Osteoblast (primary cell): ENCODE measurements around the gene KRTAP4-11. TPM values are rescaled to one million over a fixed set of nuclear protein-coding genes. Genes with fewer than 3 reads are reported as not detected.
A peak's percentile ranks its signal among the peaks of the same experiment; 100 is the strongest.

Experiments
- DNase-seq: peaks from one replicate; pipeline ENCODE4 v3.0.0; 2011; ENCODE audit warnings: low spot score, mixed read lengths; ENCODE audit not compliant: insufficient read length; ENCODE audit errors: missing footprints
- H2AFZ ChIP-seq: 2 replicates; pipeline ENCODE4 v1.6.0; 2011; ENCODE audit warnings: mild to moderate bottlenecking, low read length
- H3K27ac ChIP-seq: 2 replicates; pipeline ENCODE4 v1.5.1; 2011; ENCODE audit warnings: mild to moderate bottlenecking, low read depth, low read length, moderate library complexity
- H3K27me3 ChIP-seq: 2 replicates; pipeline ENCODE4 v1.6.0; 2012; ENCODE audit warnings: mild to moderate bottlenecking, control low read depth, inconsistent platforms, low read length, moderate library complexity; ENCODE audit not compliant: insufficient read depth
- H3K36me3 ChIP-seq: 2 replicates; pipeline ENCODE4 v1.5.1; 2011; ENCODE audit warnings: mild to moderate bottlenecking, low read length, control low read depth, moderate library complexity; ENCODE audit not compliant: insufficient read depth
- H3K4me1 ChIP-seq: 2 replicates; pipeline ENCODE4 v1.5.1; 2011; ENCODE audit warnings: mild to moderate bottlenecking, low read length, control low read depth, moderate library complexity; ENCODE audit not compliant: insufficient read depth
- H3K4me2 ChIP-seq: 2 replicates; pipeline ENCODE4 v1.6.0; 2011; ENCODE audit warnings: mild to moderate bottlenecking, low read length; ENCODE audit not compliant: insufficient read depth
- H3K4me3 ChIP-seq: fragments of 200-600 bp; sonication (generic); 3 replicates; pipeline ENCODE4 v1.5.1; 2012; ENCODE audit warnings: mild to moderate bottlenecking, low read length, inconsistent platforms; ENCODE audit not compliant: insufficient read depth
- H3K79me2 ChIP-seq: 2 replicates; pipeline ENCODE4 v1.6.0; 2012; ENCODE audit warnings: mild to moderate bottlenecking, low read length, control low read depth, inconsistent platforms; ENCODE audit not compliant: insufficient read depth
- H3K9me3 ChIP-seq: 2 replicates; pipeline ENCODE4 v1.5.1; 2011; ENCODE audit warnings: low read depth, low read length, control low read depth
- H4K20me1 ChIP-seq: 2 replicates; pipeline ENCODE4 v1.6.0; 2012; ENCODE audit warnings: mild to moderate bottlenecking, low read length, control low read depth; ENCODE audit not compliant: insufficient read depth
- total RNA-seq: library from RNA; depleted of rRNA; stranded (reverse); fragments of >200 nt; gene quantifications from 2 replicates; pipeline ENCODE4 v1.2.3, GENCODE V29; 2012
- TF ChIP-seq, protein P1 (sequence below): IDR thresholded peaks from 2 replicates; pipeline ENCODE4 v1.5.1; 2011; ENCODE audit warnings: mild to moderate bottlenecking, low read depth, low read length, moderate library complexity; ENCODE audit errors: extremely low read depth

The KRTAP4-11 gene
- total RNA-seq, 1 donor, result not detected

DNA sequence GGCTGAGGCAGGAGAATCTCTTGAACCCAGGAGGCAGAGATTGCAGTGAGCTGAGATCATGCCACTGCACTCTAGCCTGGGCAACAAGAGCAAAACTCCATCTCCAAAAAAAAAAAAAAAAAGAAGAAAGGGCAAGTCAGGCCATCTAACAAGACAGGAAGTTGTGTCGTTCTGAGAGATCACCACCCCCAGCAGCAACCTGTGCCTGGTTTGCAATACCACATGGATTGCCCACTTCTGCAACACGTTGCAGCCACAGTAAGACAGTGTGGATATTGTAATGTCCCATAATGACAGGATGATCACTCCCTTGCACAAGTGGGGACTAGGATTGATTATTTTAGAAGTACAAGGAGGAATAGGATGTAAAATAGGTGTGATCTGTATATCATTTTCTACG, 49.1 kb downstream of the KRTAP4-11 start:
- Histone ChIP-seq H3K4me3 (no peak overlapping the region), H3K4me1 (peaks cover 5% of the 10 kb centered on the region), H3K27ac (no peak overlapping the region), H3K9me3 (no peaks in the 10 kb centered on the region), H3K79me2 (no peaks in the 10 kb centered on the region), H4K20me1 (no peaks in the 10 kb centered on the region), H3K36me3 (no peaks in the 10 kb centered on the region), H2AFZ (no peak overlapping the region), H3K27me3 (no peaks in the 10 kb centered on the region), H3K4me2 (no peak overlapping the region)
- TF ChIP-seq, protein P1, sequence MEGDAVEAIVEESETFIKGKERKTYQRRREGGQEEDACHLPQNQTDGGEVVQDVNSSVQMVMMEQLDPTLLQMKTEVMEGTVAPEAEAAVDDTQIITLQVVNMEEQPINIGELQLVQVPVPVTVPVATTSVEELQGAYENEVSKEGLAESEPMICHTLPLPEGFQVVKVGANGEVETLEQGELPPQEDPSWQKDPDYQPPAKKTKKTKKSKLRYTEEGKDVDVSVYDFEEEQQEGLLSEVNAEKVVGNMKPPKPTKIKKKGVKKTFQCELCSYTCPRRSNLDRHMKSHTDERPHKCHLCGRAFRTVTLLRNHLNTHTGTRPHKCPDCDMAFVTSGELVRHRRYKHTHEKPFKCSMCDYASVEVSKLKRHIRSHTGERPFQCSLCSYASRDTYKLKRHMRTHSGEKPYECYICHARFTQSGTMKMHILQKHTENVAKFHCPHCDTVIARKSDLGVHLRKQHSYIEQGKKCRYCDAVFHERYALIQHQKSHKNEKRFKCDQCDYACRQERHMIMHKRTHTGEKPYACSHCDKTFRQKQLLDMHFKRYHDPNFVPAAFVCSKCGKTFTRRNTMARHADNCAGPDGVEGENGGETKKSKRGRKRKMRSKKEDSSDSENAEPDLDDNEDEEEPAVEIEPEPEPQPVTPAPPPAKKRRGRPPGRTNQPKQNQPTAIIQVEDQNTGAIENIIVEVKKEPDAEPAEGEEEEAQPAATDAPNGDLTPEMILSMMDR, result no peak
- no peak for DNase-seq

GRCh38 chr17:41067281-41067680, 50.9 kb downstream of the KRTAP4-11 start:
- no peak overlapping the region for H3K4me3 ChIP-seq
- H2AFZ ChIP-seq, result no peak overlapping the region
- no peaks in the 10 kb centered on the region for H3K79me2 ChIP-seq
- no peak overlapping the region for H3K4me2 ChIP-seq
- H3K27ac ChIP-seq, result peak overlapping the region; percentile 74
- H3K9me3 ChIP-seq, result no peaks in the 10 kb centered on the region
- H3K27me3 ChIP-seq, result no peaks in the 10 kb centered on the region
- H4K20me1 ChIP-seq, result no peaks in the 10 kb centered on the region
- TF ChIP-seq, protein P1, result no peak
- H3K4me1 ChIP-seq, result peaks cover 20% of the 10 kb centered on the region
- DNase-seq, result no peak
- H3K36me3 ChIP-seq, result no peaks in the 10 kb centered on the region

Other genes starting within 250 kb of the KRTAP4-11 start
- gene KRT20, start 233.1 kb downstream of the KRTAP4-11 start, total RNA-seq, result not detected in 2 replicates
- gene KRT23, start 180.7 kb downstream of the KRTAP4-11 start, total RNA-seq, result 0.36 and 0.59 TPM in 2 replicates
- 0.36 TPM in 1 of 2 replicates, not detected in the other for gene KRT39, start 151.4 kb downstream of the KRTAP4-11 start, total RNA-seq
- gene KRT40, start 134.0 kb downstream of the KRTAP4-11 start, total RNA-seq, result under 0.01 TPM in 1 of 2 replicates, not detected in the other
- not detected in 2 replicates for gene KRTAP3-3, start 124.2 kb downstream of the KRTAP4-11 start, total RNA-seq
- not detected in 2 replicates for gene KRTAP3-2, start 118.5 kb downstream of the KRTAP4-11 start, total RNA-seq
- gene KRTAP3-1, start 109.2 kb downstream of the KRTAP4-11 start, total RNA-seq, result not detected in 2 replicates
- gene KRTAP1-5, start 91.2 kb downstream of the KRTAP4-11 start, total RNA-seq, result 25.0 and 31.8 TPM in 2 replicates
- not detected in 2 replicates for gene KRTAP1-4, start 88.2 kb downstream of the KRTAP4-11 start, total RNA-seq
- gene KRTAP1-3, start 83.5 kb downstream of the KRTAP4-11 start, total RNA-seq, result not detected in 2 replicates
- gene KRTAP1-1, start 76.9 kb downstream of the KRTAP4-11 start, total RNA-seq, result 2.2 and 2.4 TPM in 2 replicates
- not detected in 2 replicates for gene KRTAP2-1, start 71.1 kb downstream of the KRTAP4-11 start, total RNA-seq
- not detected in 2 replicates for gene KRTAP2-2, start 63.1 kb downstream of the KRTAP4-11 start, total RNA-seq
- 0.29 TPM in 1 of 2 replicates, not detected in the other for gene KRTAP2-3, start 58.3 kb downstream of the KRTAP4-11 start, total RNA-seq
- not detected in 2 replicates for gene KRTAP2-4, start 52.5 kb downstream of the KRTAP4-11 start, total RNA-seq
- gene KRTAP4-7, start 34.2 kb downstream of the KRTAP4-11 start, total RNA-seq, result under 0.01 and 0.72 TPM in 2 replicates
- gene KRTAP4-8, start 20.2 kb downstream of the KRTAP4-11 start, total RNA-seq, result not detected in 2 replicates
- gene KRTAP4-16, start 16.2 kb downstream of the KRTAP4-11 start, total RNA-seq, result not detected in 2 replicates
- not detected in 2 replicates for gene KRTAP4-9, start 13.0 kb downstream of the KRTAP4-11 start, total RNA-seq
- not detected in 2 replicates for gene KRTAP4-12, start 5.8 kb upstream of the KRTAP4-11 start, total RNA-seq
- not detected in 2 replicates for gene KRTAP4-6, start 22.2 kb upstream of the KRTAP4-11 start, total RNA-seq
- not detected in 2 replicates for gene KRTAP4-5, start 31.5 kb upstream of the KRTAP4-11 start, total RNA-seq
- not detected in 2 replicates for gene KRTAP4-4, start 42.4 kb upstream of the KRTAP4-11 start, total RNA-seq
- gene KRTAP4-3, start 49.8 kb upstream of the KRTAP4-11 start, total RNA-seq, result not detected in 2 replicates
- not detected in 2 replicates for gene KRTAP4-2, start 59.8 kb upstream of the KRTAP4-11 start, total RNA-seq
- not detected in 2 replicates for gene KRTAP4-1, start 66.5 kb upstream of the KRTAP4-11 start, total RNA-seq
- gene KRTAP9-1, start 71.5 kb upstream of the KRTAP4-11 start, total RNA-seq, result not detected in 2 replicates
- gene KRTAP9-2, start 108.3 kb upstream of the KRTAP4-11 start, total RNA-seq, result not detected in 2 replicates
- gene KRTAP9-3, start 114.1 kb upstream of the KRTAP4-11 start, total RNA-seq, result not detected in 2 replicates
- not detected in 2 replicates for gene KRTAP9-8, start 119.6 kb upstream of the KRTAP4-11 start, total RNA-seq
- gene KRTAP9-4, start 131.3 kb upstream of the KRTAP4-11 start, total RNA-seq, result not detected in 2 replicates
- not detected in 2 replicates for gene KRTAP9-9, start 137.0 kb upstream of the KRTAP4-11 start, total RNA-seq
- not detected in 2 replicates for gene KRTAP9-6, start 147.0 kb upstream of the KRTAP4-11 start, total RNA-seq
- not detected in 2 replicates for gene KRTAP9-7, start 157.3 kb upstream of the KRTAP4-11 start, total RNA-seq
- not detected in 2 replicates for gene KRTAP29-1, start 184.5 kb upstream of the KRTAP4-11 start, total RNA-seq
- not detected in 2 replicates for gene KRTAP16-1, start 190.9 kb upstream of the KRTAP4-11 start, total RNA-seq
- gene KRTAP17-1, start 197.3 kb upstream of the KRTAP4-11 start, total RNA-seq, result not detected in 2 replicates
- gene KRT33A, start 232.5 kb upstream of the KRTAP4-11 start, total RNA-seq, result not detected in 2 replicates